Retinal pigment epithelial cell (primary cell): ENCODE results near the gene RNF4.

Experiments used
- DNase-seq: peaks from one replicate; pipeline ENCODE4 v3.0.0-alpha.2; 2010; ENCODE audit warnings: low read depth
- H3K4me3 ChIP-seq: 2 replicates; pipeline ENCODE4 v1.5.1; 2011; ENCODE audit warnings: mild to moderate bottlenecking, low read length, control low read depth, moderate library complexity
- TF ChIP-seq, protein P1 (sequence below): conservative IDR thresholded peaks from 2 replicates; pipeline ENCODE4 v1.5.1; 2011; ENCODE audit warnings: low read depth, low read length, control low read depth, inconsistent platforms

Gene RNF4

DNA sequence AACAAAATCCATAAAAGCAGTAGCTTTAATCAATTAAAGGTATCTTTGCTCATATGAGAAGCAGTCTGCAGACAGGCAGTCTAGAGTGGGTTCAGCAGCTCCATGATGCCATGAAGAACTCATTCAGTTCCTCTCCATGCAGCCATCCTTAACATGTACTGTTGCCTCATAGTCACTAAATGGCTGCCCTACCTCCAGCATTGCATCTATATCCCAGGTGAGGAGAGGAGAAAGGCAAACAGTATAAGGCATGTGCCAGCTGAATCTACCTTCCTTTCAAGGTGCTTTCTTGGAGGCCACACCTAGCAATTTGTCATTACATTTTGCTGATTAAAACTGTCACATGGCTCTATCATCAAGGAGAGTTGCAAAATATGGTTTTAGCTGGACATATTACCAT lies 36.9 kb upstream of the RNF4 start:
- no peak overlapping the region for H3K4me3 ChIP-seq
- DNase-seq: no peak
- TF ChIP-seq, protein P1, sequence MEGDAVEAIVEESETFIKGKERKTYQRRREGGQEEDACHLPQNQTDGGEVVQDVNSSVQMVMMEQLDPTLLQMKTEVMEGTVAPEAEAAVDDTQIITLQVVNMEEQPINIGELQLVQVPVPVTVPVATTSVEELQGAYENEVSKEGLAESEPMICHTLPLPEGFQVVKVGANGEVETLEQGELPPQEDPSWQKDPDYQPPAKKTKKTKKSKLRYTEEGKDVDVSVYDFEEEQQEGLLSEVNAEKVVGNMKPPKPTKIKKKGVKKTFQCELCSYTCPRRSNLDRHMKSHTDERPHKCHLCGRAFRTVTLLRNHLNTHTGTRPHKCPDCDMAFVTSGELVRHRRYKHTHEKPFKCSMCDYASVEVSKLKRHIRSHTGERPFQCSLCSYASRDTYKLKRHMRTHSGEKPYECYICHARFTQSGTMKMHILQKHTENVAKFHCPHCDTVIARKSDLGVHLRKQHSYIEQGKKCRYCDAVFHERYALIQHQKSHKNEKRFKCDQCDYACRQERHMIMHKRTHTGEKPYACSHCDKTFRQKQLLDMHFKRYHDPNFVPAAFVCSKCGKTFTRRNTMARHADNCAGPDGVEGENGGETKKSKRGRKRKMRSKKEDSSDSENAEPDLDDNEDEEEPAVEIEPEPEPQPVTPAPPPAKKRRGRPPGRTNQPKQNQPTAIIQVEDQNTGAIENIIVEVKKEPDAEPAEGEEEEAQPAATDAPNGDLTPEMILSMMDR: no peak

DNA sequence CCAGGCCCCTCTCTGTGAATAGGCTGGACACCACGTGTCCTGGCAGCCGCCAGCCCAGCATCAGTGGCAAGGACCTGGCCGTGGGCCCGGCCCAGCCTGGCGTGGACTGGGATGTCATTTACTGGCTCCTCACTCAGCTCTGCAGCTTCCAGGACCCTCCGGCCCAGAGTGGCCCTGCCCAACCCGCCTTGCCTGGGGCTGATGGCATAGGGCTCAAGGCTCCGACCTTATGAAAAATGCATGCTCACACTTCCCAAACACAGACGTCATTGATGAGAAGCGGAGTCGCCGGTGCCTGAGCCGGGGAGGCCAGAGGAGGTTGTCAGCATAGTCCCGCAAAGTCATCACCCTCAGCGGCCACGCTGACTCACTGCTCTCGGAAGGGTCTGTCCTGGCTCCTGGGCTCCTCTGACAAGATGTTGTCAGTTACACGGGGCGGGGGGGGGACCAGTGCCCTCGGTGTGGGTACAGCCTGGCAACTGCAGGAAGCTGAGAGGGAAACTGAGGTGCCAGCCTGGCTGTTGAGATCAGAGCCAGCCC lies 35.8 kb upstream of the RNF4 start:
- TF ChIP-seq, protein P1: no peak
- DNase-seq: no peak
- no peak overlapping the region for H3K4me3 ChIP-seq

GRCh38 chr4:2433609-2434350 lies 35.1 kb upstream of the RNF4 start:
- no peak for DNase-seq
- TF ChIP-seq, protein P1: no peak
- H3K4me3 ChIP-seq: no peak overlapping the region

- no peak for DNase-seq
- TF ChIP-seq, protein P1: no peak
- H3K4me3 ChIP-seq: no peak overlapping the region
Measured at GRCh38 chr4:2434420-2434819, 34.5 kb upstream of the RNF4 start.

GRCh38 chr4:2436301-2436700 lies 32.6 kb upstream of the RNF4 start:
- no peak for DNase-seq
- H3K4me3 ChIP-seq: no peak overlapping the region
- TF ChIP-seq, protein P1: peak; percentile 31

DNA sequence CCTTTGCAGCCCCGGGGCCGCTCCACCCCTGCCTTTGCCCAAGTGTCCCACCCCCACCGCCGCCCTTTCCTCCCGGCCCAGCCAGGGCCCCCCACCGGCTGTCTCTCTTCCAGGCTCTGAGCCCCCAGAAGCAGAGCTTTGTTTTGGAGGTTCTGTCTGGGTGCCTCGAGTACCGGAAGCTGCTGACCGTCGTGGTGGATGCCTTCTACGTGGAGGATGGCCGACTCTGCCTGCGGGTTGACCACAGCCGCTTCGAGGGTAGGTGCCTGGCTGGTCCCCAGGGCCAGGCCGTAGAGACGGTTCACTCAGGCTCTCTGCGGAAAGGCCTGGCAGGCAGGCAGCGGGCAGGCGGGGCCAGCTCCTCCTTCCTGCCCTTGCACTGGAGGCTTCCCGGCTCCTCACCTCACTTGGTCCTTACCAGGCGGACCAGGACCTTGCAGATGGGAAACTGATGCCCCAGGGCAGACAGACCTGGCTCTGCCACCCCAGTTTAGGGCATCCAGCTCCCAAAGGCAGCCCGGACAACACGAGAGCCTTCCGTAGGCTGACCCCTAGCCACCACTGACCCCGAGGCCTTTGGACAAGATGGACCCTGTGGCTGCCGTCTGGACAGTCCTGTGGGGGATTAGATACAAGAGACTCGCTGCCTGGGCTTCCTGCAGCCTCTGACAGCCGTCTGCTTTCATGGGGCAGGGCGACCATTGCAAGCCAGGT lies 32.0 kb upstream of the RNF4 start:
- TF ChIP-seq, protein P1: no peak
- DNase-seq: no peak
- no peak overlapping the region for H3K4me3 ChIP-seq
